Ectodermal cell (in vitro differentiated cells): ENCODE measurements around the gene MYH14.

ENCODE experiments used
- H3K27ac ChIP-seq: 2 replicates; pipeline ENCODE4 v1.7.0; 2013; ENCODE audit warnings: mild to moderate bottlenecking, low read depth, low read length; ENCODE audit not compliant: insufficient read depth, poor library complexity, severe bottlenecking
- H3K27me3 ChIP-seq: 2 replicates; pipeline ENCODE4 v1.7.0; 2013; ENCODE audit warnings: mild to moderate bottlenecking, low read length; ENCODE audit not compliant: insufficient read depth, control insufficient read depth, poor library complexity, severe bottlenecking
- H3K36me3 ChIP-seq: one replicate; pipeline ENCODE4 v1.7.0; 2013; ENCODE audit warnings: low read length; ENCODE audit not compliant: control insufficient read depth, insufficient read depth
- H3K4me1 ChIP-seq: one replicate; pipeline ENCODE4 v1.7.0; 2013; ENCODE audit warnings: low read length; ENCODE audit not compliant: control insufficient read depth, insufficient read depth
- H3K4me3 ChIP-seq: 2 replicates; pipeline ENCODE4 v1.7.0; 2013; ENCODE audit warnings: low read depth, low read length, control low read depth; ENCODE audit not compliant: insufficient read depth
- H3K9me3 ChIP-seq: 2 replicates; pipeline ENCODE4 v1.7.0; 2013; ENCODE audit warnings: mild to moderate bottlenecking, low read length, moderate library complexity; ENCODE audit not compliant: control insufficient read depth
- WGBS, 2 experiments: methylation state at CpG; one replicate each; pipeline ENCODE4 v1.1.7; 2013; ENCODE audit warnings: missing lambda C conversion rate in 2 of 2; 5-methylcytosine and 5-hydroxymethylcytosine counted together

Gene MYH14

DNA sequence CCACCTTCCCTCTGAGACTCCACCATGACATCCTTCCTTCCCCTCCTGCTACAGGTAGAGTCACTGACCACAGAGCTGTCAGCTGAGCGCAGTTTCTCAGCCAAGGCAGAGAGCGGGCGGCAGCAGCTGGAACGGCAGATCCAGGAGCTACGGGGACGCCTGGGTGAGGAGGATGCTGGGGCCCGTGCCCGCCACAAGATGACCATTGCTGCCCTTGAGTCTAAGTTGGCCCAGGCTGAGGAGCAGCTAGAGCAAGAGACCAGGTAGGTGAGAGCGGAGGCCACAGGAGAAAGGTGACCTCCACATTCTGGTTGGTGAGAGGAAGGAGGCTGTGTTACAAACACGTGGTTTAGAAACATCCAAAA is 98.2 kb downstream of the MYH14 start:
- no peak overlapping the region for H3K4me3 ChIP-seq
- WGBS, 2 experiments, result 77 to 78% methylated on average over 10 of the region's 10 CpGs
- H3K27me3 ChIP-seq, result no peaks in the 10 kb centered on the region
- H3K36me3 ChIP-seq, result no peaks in the 10 kb centered on the region
- H3K27ac ChIP-seq, result no peak overlapping the region
- no peaks in the 10 kb centered on the region for H3K9me3 ChIP-seq
- H3K4me1 ChIP-seq, result no peaks in the 10 kb centered on the region

DNA sequence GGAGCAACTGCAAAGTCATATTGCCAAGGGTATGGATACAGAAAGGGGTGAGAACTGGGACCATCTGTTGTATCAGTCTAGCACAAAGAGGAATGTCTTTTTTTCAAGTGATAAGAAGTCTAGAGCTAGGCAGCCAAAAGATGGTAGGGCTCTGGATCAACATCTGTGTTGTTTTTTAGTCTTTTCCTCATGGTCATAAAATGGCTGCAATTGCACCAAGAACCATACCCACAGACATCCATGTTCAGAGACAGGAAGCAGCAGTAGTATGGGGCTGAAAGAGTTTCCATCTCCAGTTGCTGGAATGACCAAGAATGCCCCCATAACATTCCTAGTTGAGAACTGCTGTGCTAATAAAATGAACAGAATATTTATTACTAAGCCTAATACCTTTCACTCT is 100.1 kb downstream of the MYH14 start:
- H3K4me1 ChIP-seq, result no peaks in the 10 kb centered on the region
- H3K27me3 ChIP-seq, result peaks cover 6% of the 10 kb centered on the region
- H3K9me3 ChIP-seq, result no peaks in the 10 kb centered on the region
- no peak overlapping the region for H3K27ac ChIP-seq
- H3K4me3 ChIP-seq, result no peak overlapping the region
- no peaks in the 10 kb centered on the region for H3K36me3 ChIP-seq

DNA sequence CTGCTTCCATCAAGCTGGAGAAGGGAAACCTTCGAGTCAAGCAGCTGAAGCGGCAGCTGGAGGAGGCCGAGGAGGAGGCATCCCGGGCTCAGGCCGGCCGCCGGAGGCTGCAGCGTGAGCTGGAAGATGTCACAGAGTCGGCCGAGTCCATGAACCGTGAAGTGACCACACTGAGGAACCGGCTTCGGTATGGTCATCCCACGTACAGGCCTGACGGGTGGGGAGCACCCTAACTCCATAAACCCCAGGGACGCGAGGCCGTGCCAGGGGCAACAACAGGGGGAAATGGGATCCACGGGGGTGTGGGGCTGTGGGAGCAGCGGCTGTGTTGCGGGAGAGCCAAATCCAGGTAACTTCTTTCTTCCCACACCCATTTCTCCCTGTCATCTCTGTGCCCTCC is 105.6 kb downstream of the MYH14 start:
- peaks cover 3% of the 10 kb centered on the region for H3K9me3 ChIP-seq
- peaks cover 25% of the 10 kb centered on the region for H3K27me3 ChIP-seq
- WGBS, 2 experiments, result 88% methylated on average over 21 of the region's 21 CpGs
- H3K36me3 ChIP-seq, result no peaks in the 10 kb centered on the region
- no peak overlapping the region for H3K27ac ChIP-seq
- no peak overlapping the region for H3K4me3 ChIP-seq
- no peaks in the 10 kb centered on the region for H3K4me1 ChIP-seq

DNA sequence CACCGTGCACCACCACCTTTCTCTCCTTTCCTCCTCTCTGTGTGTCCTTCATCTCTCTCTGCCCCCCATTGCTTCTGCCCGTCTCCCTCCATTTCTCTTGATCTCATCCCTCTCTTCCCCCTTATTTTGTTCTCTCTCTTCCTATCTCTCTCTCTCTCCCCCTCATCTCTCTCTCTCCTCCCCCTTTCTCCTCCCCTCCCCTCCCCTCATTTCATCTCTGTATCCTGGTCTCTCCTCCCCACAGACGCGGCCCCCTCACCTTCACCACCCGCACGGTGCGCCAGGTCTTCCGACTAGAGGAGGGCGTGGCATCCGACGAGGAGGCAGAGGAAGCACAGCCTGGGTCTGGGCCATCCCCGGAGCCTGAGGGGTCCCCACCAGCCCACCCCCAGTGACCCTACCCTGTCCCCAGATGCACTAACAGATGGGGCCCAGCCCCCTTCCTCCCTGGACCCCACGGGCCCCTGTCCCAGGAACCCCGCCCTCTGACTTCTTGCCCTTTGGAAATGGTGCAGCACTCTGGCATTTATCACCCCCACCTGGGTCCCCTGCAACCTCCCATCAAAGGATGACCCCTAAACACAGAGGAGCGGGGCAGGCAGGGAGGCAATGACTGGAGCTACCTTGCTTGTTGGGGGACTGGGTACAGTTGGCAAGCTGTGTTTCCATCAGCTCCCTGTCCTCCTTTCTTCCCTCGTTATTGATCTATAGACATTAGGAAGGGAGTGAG is 106.1 kb downstream of the MYH14 start:
- no peaks in the 10 kb centered on the region for H3K36me3 ChIP-seq
- H3K9me3 ChIP-seq, result peaks cover 3% of the 10 kb centered on the region
- peaks cover 30% of the 10 kb centered on the region for H3K27me3 ChIP-seq
- no peak overlapping the region for H3K4me3 ChIP-seq
- 75 to 78% methylated on average over 16 of the region's 16 CpGs for WGBS, 2 experiments
- no peak overlapping the region for H3K27ac ChIP-seq
- H3K4me1 ChIP-seq, result no peaks in the 10 kb centered on the region

DNA sequence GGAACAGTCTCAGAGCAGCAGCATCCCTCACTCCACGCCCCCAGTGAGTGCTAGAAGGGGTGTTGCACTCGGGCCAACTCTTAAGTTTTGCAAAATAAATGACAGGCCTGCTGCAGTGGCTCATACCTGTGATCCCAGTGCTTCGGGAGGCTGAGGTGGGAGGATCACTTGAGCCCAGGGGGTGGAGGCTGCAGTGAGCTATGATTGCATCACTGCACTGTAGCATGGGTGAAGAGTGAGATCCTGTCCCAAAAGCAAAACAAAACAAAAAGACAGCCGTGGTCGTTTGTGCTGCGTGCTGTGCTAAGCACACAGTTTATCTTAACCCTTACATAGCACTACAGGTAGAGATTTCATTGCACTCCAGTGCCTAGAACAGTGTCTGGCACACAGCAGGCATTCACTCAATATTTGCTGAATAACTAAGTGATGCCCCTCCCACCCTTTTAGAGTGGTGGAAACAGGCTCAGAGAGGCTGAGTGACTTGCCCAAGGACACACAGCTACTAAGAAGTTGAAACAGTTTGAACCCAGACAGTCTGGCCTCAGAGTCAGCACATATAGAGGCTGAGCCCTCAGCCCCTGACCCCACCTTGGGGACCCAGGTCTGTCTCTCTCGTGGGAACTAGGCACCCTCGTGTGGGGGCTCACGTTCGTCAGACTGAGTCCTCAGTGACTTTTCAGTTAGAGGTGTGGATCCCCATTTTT is 107.5 kb downstream of the MYH14 start:
- no peaks in the 10 kb centered on the region for H3K4me1 ChIP-seq
- 79 to 80% methylated on average over 10 of the region's 10 CpGs for WGBS, 2 experiments
- peaks cover 3% of the 10 kb centered on the region for H3K9me3 ChIP-seq
- no peak overlapping the region for H3K27ac ChIP-seq
- H3K4me3 ChIP-seq, result no peak overlapping the region
- no peaks in the 10 kb centered on the region for H3K36me3 ChIP-seq
- H3K27me3 ChIP-seq, result peaks cover 38% of the 10 kb centered on the region

DNA sequence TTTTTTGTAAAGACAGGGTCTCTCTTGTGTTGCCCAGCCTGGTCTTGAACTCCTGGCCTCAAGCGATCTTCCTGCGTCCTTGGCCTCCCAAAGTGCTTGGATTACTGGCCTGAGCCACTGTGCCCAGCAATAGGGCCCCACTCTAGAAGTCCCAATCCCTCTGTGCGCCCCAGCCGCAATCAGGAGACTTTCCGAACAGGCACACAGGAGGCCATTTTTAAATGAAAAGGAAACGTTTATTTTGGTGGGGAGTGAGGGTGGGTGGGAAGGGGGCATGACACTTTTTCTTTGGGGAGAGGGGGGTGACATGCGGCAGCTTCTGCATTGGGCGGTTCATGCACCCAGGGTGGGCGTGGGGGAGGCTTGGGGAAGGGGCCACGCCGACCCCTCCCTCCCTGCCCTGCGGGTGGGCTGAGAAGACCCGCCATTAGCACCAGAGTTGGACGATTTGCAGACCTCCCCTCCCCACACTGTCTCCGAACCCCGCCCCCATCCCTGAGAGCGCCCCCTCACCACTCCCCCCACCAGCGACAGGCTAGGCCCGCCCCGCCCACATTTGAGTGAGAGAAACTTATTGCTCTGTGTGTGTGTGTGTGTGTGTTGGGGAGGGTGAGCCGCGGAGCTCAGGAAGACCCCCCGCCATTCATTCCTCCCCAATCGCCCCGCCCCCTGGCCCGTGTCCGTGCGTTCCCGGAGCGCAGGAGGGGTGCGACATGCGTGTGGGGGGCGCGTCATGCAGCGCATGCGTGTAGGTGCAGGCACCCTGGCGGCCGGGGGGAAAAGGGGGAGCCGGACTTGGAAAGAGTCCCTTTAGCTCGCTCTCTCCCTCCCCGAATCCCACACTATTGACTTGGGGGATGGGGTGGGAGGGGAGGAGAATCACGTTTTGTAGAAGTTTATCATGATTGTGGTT is 108.6 kb downstream of the MYH14 start:
- no peaks in the 10 kb centered on the region for H3K4me1 ChIP-seq
- no peak overlapping the region for H3K27ac ChIP-seq
- 32 to 36% methylated on average over 36 to 38 of the region's 42 CpGs for WGBS, 2 experiments
- H3K9me3 ChIP-seq, result peaks cover 3% of the 10 kb centered on the region
- H3K27me3 ChIP-seq, result peaks cover 36% of the 10 kb centered on the region
- peak overlapping the region; percentile 29 for H3K4me3 ChIP-seq
- no peaks in the 10 kb centered on the region for H3K36me3 ChIP-seq

DNA sequence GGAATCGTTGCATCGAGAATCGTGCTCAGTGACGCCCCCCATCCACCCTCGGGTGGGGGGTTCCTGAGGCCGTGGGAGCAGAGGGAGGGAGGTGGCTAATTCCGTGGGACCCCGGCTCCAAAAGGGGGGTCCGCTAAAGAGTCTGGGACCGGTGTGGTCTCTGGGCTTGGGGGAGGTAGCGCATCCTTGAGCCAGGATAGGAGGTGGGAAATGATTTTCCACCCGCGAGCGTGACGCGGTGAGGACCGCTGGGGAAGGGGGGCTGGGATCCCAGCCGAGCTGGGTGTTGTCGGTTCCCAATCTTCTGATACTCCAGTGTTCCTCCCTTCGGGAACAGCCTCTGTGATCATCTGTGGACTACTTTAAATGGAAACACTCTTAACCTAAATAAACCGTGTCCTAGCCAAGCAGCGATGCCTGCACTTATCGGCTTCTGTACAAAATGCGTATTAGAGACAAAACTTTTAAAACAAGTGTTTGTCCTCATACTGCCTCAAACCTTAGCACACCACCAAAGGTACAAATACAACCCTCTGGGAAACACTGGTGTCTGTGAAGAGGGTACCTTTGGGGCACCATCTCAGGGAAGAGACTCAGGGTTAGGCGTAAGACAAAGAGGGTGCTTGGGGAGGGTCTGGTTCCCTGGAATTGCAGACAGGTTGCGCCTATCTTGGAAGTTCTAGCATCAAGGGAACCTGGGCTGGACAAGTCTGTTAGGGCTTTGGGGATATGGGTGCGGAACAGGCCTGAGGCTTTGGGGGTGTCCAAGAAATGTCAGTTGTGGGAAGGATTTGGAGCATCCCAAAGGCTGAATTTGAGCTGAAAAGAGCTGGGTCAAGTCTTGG is 109.8 kb downstream of the MYH14 start:
- H3K27me3 ChIP-seq, result peaks cover 32% of the 10 kb centered on the region
- peaks cover 3% of the 10 kb centered on the region for H3K9me3 ChIP-seq
- H3K27ac ChIP-seq, result no peak overlapping the region
- H3K4me1 ChIP-seq, result no peaks in the 10 kb centered on the region
- WGBS, 2 experiments, result 44 to 50% methylated on average over 27 of the region's 27 CpGs
- no peak overlapping the region for H3K4me3 ChIP-seq
- H3K36me3 ChIP-seq, result no peaks in the 10 kb centered on the region

DNA sequence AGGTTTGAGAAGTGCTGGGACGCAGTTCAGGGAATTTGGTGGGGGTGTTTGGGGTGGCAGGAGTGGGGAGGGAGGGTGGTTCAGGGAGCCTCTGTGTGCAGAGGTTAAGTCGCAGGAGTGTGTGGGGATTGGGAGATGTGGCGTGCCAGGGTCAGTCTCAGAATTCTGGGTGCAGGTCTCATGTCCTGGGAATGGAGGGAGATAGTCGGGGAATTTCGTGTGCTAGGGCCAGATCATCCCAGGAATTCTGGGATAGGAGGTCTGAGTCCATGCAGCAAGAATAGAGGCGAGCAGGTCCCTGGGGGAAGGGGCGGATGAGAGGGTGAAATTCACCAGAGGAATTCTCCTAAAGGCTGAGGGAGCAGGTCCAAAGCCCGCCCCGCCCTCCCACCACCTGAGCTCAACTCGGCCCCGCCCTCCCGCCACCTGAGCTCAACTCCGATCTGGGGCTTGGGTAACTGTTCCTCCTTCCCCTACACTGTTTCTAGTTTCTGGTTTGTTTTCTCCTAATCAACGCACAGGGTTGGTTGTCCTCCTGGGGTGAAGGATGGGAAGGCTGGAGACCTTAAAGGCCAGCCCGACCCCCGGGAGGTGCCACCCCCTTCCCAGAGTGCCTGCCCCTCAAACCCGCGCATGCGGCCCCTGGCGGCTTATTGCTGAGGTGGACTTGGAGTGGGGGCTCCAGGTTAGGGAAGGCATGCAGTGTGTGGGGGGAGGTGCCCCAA is 110.6 kb downstream of the MYH14 start:
- Histone ChIP-seq H3K27me3 (peaks cover 32% of the 10 kb centered on the region), H3K27ac (no peak overlapping the region), H3K36me3 (no peaks in the 10 kb centered on the region), H3K9me3 (peaks cover 3% of the 10 kb centered on the region), H3K4me1 (no peaks in the 10 kb centered on the region), H3K4me3 (no peak overlapping the region)
- 34 to 39% methylated on average over 20 of the region's 20 CpGs for WGBS, 2 experiments
